Esophagus muscularis mucosa (tissue), 4 donors: Measurements from ENCODE around the gene CPED1. TPM values are rescaled to one million over a fixed set of nuclear protein-coding genes. Genes with fewer than 3 reads are reported as not detected.

ENCODE experiments used
- DNase-seq: peaks from one replicate; pipeline ENCODE4 v3.0.0-alpha.2; 2017; ENCODE audit errors: extremely low spot score
- H3K27ac ChIP-seq, 4 donors: fragments of 200-600 bp; sonication (generic); replicated peaks in 1 of 4; 1 replicate in 3 of 4; 2 replicates in 1 of 4; pipeline ENCODE4 v1.5.1; 2016 to 2019; ENCODE audit warnings: mild to moderate bottlenecking in 1 of 4
- H3K27me3 ChIP-seq, 4 donors: fragments of 200-600 bp; sonication (generic); one replicate each; pipeline versions ENCODE4 v1.5.1 to v1.6.0; 2016 to 2019
- H3K36me3 ChIP-seq, 4 donors: fragments of 200-600 bp; sonication (generic); one replicate each; pipeline ENCODE4 v1.5.1; 2016 to 2019
- H3K4me1 ChIP-seq, 4 donors: fragments of 200-600 bp; sonication (generic); one replicate each; pipeline ENCODE4 v1.5.1; 2016 to 2019
- H3K4me3 ChIP-seq, 4 donors: fragments of 200-600 bp; sonication (generic); 1 replicate in 2 of 4; 2 replicates in 2 of 4; pipeline ENCODE4 v1.5.1; 2016 to 2019; ENCODE audit warnings: mild to moderate bottlenecking in 4 of 4, moderate library complexity in 1 of 4
- H3K9me3 ChIP-seq, 4 donors: fragments of 200-600 bp; sonication (generic); 1 replicate in 3 of 4; 2 replicates in 1 of 4; pipeline ENCODE4 v1.5.1; 2016 to 2019
- EP300 ChIP-seq: sonication (generic); formaldehyde crosslinking; IDR thresholded peaks from one replicate; pipeline ENCODE4 v1.6.1; 2017; ENCODE audit warnings: antibody characterized with exemption
- POLR2A ChIP-seq: fragments of 450-650 bp; IDR thresholded peaks from one replicate; pipeline ENCODE4 v1.6.1; 2017; ENCODE audit warnings: antibody characterized with exemption, moderate library complexity, mild to moderate bottlenecking, low read depth
- POLR2AphosphoS5 ChIP-seq, 2 donors: sonication (generic); formaldehyde crosslinking; IDR thresholded peaks; one replicate each; pipeline ENCODE4 v1.6.1; 2017; ENCODE audit warnings: antibody characterized with exemption in 2 of 2
- WGBS: methylation state at CpG from one replicate; pipeline ENCODE4 v1.1.5; 2018; 5-methylcytosine and 5-hydroxymethylcytosine counted together
- intact Hi-C: fragments of 100-400 bp; cut with DNase I; formaldehyde crosslinking; loops from one replicate; pipeline ENCODE4 v1.15.1; 2023
- total RNA-seq, 4 donors: library from RNA; depleted of rRNA; stranded (reverse); fragments of >200 nt; gene quantifications; one replicate each; pipeline versions ENCODE4 v1.1.0 to v1.2.1, GENCODE V29; 2016
- TF ChIP-seq, protein P1 (sequence below), 3 experiments: fragments of 200-600 bp in 2 of 3; fragments of 450-650 bp in 1 of 3; sonication (generic) in 2 of 3; IDR thresholded peaks; one replicate each; pipeline ENCODE4 v1.5.1; 2017 to 2019; ENCODE audit warnings: antibody characterized with exemption in 3 of 3, mild to moderate bottlenecking in 2 of 3, moderate library complexity in 1 of 3

The CPED1 gene
- total RNA-seq, 4 donors from 2014 or later: 28.1 to 81.8 (median 32.0) TPM

GRCh38 chr7:121280656-121281055 lies 292.1 kb downstream of the CPED1 start:
- TF ChIP-seq POLR2AphosphoS5 (IDR thresholded peaks at IDR 0.05) (no peak), EP300 (no peak), POLR2A (no peak)
- TF ChIP-seq, protein P1, sequence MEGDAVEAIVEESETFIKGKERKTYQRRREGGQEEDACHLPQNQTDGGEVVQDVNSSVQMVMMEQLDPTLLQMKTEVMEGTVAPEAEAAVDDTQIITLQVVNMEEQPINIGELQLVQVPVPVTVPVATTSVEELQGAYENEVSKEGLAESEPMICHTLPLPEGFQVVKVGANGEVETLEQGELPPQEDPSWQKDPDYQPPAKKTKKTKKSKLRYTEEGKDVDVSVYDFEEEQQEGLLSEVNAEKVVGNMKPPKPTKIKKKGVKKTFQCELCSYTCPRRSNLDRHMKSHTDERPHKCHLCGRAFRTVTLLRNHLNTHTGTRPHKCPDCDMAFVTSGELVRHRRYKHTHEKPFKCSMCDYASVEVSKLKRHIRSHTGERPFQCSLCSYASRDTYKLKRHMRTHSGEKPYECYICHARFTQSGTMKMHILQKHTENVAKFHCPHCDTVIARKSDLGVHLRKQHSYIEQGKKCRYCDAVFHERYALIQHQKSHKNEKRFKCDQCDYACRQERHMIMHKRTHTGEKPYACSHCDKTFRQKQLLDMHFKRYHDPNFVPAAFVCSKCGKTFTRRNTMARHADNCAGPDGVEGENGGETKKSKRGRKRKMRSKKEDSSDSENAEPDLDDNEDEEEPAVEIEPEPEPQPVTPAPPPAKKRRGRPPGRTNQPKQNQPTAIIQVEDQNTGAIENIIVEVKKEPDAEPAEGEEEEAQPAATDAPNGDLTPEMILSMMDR (IDR thresholded peaks at IDR 0.05): no peak
- 97% methylated on average over 1 of the region's 1 CpG for WGBS
- Histone ChIP-seq H3K9me3 (peaks cover 0 to 6% (median 0%) of the 10 kb centered on the region in 4 donors), H3K27ac (no peak overlapping the region), H3K36me3 (peaks cover 0 to 25% (median 13%) of the 10 kb centered on the region in 4 donors), H3K4me1 (peaks cover 0 to 7% (median 4%) of the 10 kb centered on the region in 4 donors), H3K4me3 (no peak overlapping the region), H3K27me3 (no peaks in the 10 kb centered on the region)
- DNase-seq: no peak
- intact Hi-C loops: no loop called here

GRCh38 chr7:121282129-121282528 lies 293.6 kb downstream of the CPED1 start:
- WGBS: 75% methylated on average over 3 of the region's 3 CpGs
- H3K36me3 ChIP-seq: peaks cover 0 to 34% (median 17%) of the 10 kb centered on the region in 4 donors

DNA sequence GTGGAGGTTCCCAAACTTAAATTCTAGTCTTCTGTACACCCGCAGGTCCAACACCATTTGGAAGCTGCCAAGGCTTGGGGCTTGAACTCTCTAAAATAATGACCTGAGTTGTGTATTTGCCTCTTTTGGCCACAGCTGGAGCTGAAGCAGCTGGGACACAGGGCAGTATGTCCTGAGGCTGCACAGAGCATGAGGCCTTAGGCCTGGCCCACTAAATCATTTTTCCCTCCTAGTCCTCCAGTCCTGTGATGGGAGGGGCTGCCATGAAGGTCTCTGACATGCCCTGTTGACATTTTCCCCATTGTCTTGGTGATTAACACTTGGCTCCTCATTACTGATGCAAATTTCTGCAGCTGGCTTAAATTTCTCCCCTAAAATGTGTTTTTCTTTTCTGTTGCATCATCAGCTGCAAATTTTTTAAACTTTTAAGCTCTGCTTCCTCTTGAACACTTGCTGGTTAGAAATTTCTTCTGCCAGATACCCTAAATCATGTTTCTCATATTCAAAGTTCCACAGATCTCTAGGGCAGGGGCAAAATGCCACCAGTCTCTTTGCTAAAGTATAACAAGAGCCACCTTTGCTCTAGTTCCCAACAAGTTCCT lies 296.7 kb downstream of the CPED1 start:
- peaks cover 0 to 6% (median 0%) of the 10 kb centered on the region in 4 donors for H3K9me3 ChIP-seq
- TF ChIP-seq POLR2A (no peak), EP300 (no peak), POLR2AphosphoS5 (IDR thresholded peaks at IDR 0.05) (no peak)
- TF ChIP-seq, protein P1 (IDR thresholded peaks at IDR 0.05): no peak
- intact Hi-C loops: no loop called here
- H3K4me1 ChIP-seq: no peaks in the 10 kb centered on the region
- 100% methylated on average over 1 of the region's 1 CpG for WGBS
- no peaks in the 10 kb centered on the region for H3K27me3 ChIP-seq
- no peak overlapping the region for H3K27ac ChIP-seq
- no peak overlapping the region for H3K4me3 ChIP-seq
- H3K36me3 ChIP-seq: peaks cover 0 to 40% (median 17%) of the 10 kb centered on the region in 4 donors
- no peak for DNase-seq

More at GRCh38 chr7:121282129-121282528, 293.6 kb downstream of the CPED1 start:
- Histone ChIP-seq H3K27me3 (no peaks in the 10 kb centered on the region), H3K4me1 (peaks cover 0 to 7% (median 4%) of the 10 kb centered on the region in 4 donors), H3K27ac (no peak overlapping the region), H3K9me3 (peaks cover 0 to 6% (median 0%) of the 10 kb centered on the region in 4 donors), H3K4me3 (no peak overlapping the region)
- no peak for DNase-seq
- intact Hi-C loops: no loop called here
- TF ChIP-seq POLR2A (no peak), POLR2AphosphoS5 (IDR thresholded peaks at IDR 0.05) (no peak), EP300 (no peak)
- TF ChIP-seq, protein P1 (IDR thresholded peaks at IDR 0.05): no peak

DNA sequence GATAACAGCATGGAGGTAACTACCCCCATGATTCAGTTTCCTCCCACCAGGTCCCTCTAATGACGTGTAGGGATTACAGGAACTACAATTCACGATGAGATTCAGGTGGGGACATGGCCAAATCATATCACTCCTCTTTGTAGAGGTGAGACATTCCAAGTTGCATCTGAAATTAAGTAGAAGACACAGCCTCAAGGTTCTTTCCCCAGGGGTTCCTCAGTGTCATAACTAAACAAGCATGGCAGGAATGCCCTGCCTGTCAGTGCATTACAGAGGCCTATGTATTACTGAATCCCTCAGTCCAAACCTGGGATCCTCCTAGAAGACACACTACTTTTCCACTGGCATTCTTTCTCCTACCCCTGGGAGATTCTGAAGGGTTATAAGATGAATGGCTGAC lies 297.7 kb downstream of the CPED1 start:
- no peak overlapping the region for H3K4me3 ChIP-seq
- WGBS: 63% methylated on average over 2 of the region's 2 CpGs
- H3K9me3 ChIP-seq: peaks cover 0 to 6% (median 0%) of the 10 kb centered on the region in 4 donors
- DNase-seq: no peak
- no peak overlapping the region for H3K27ac ChIP-seq
- no peaks in the 10 kb centered on the region for H3K4me1 ChIP-seq
- TF ChIP-seq POLR2A: no peak
- intact Hi-C loops: no loop called here
- peaks cover 0 to 40% (median 16%) of the 10 kb centered on the region in 4 donors for H3K36me3 ChIP-seq
- H3K27me3 ChIP-seq: no peaks in the 10 kb centered on the region

- no peak for TF ChIP-seq POLR2AphosphoS5 (IDR thresholded peaks at IDR 0.05)
- no peak for TF ChIP-seq EP300
- TF ChIP-seq POLR2A: no peak
- TF ChIP-seq, protein P1 (IDR thresholded peaks at IDR 0.05): no peak
- no peak overlapping the region for H3K4me3 ChIP-seq
- H3K36me3 ChIP-seq: peaks cover 0 to 40% (median 16%) of the 10 kb centered on the region in 4 donors
- no peaks in the 10 kb centered on the region for H3K27me3 ChIP-seq
- WGBS: 81% methylated on average over 6 of the region's 6 CpGs
- no peak overlapping the region for H3K27ac ChIP-seq
- DNase-seq: no peak
- no peaks in the 10 kb centered on the region for H3K4me1 ChIP-seq
- intact Hi-C loops: no loop called here
- H3K9me3 ChIP-seq: peaks cover 0 to 6% (median 0%) of the 10 kb centered on the region in 4 donors
Measured at GRCh38 chr7:121286742-121287734, 298.5 kb downstream of the CPED1 start.
